Erythroblast (primary cell): Measurements from ENCODE around the gene MED8.

Source experiments
- GATA1 ChIP-seq: IDR thresholded peaks from 2 replicates; pipeline ENCODE4 v1.6.1; 2011; ENCODE audit warnings: low read depth, mild to moderate bottlenecking, control low read depth, low read length, moderate library complexity
- POLR2A ChIP-seq: IDR thresholded peaks from 2 replicates; pipeline ENCODE4 v1.6.1; 2011; ENCODE audit warnings: mild to moderate bottlenecking, low read length

DNA sequence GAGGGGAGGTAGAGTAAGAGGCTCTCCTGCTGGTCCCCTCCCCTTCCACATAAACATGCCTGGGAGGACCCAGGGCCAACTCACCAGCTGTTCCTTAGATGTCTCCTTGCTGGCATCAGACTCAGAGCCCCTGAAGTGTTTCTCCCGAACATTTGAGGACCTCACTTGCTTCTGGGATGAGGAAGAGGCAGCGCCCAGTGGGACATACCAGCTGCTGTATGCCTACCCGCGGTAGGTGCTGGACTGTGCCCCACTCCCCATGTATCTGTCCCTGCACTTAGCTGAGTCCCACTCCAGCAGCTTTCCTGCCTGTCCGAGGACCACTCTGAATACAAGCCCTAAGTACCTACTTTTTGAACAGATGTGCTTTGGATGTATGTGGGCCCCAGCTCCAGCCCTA is 51.6 kb downstream of the MED8 start:
- TF ChIP-seq POLR2A, result no peak
- TF ChIP-seq GATA1, result no peak
